Measurements from ENCODE around the gene ABLIM1.

ABLIM1 gene

DNA sequence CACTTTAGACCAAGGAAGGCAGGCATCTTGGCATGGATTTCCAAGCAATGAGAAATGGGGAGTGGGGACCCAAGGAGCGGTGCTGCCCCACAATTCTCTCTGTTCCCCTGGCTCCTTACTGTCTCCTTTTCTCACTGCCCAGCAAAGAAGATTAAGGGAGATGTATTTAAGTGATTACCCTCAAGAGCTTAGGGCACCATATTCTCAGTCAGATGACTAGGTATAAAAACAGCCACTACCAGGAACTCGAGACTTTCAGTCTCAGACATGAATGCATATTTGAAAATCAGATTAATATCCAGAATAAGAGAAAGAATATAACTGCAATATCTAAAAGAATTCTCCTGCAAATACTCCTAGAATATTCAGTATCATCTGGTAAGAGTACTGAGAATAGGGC, at the start of gene ABLIM1:
Gene ABLIM1, minus strand, starts transcription at position 101 of the 400 bp plus-strand sequence. Its CDS starts 75 bp downstream, at position 26.
- Histone ChIP-seq H3K27ac (no peak within 1 kb of the TSS), H3K27me3 (no peaks in the 10 kb centered on the region), H3K4me1 (no peaks in the 10 kb centered on the region), H3K36me3 (no peaks in the 10 kb centered on the region), H3K9me3 (no peaks in the 10 kb centered on the region), H3K4me3 (no peak within 1 kb of the TSS)
- intact Hi-C loops (cut with DNase I; ENCODE audit: low total_unique reads), result no loop called here
- no peak for DNase-seq
- TF ChIP-seq CTCF (IDR thresholded peaks at IDR 0.05), result no peak

DNA sequence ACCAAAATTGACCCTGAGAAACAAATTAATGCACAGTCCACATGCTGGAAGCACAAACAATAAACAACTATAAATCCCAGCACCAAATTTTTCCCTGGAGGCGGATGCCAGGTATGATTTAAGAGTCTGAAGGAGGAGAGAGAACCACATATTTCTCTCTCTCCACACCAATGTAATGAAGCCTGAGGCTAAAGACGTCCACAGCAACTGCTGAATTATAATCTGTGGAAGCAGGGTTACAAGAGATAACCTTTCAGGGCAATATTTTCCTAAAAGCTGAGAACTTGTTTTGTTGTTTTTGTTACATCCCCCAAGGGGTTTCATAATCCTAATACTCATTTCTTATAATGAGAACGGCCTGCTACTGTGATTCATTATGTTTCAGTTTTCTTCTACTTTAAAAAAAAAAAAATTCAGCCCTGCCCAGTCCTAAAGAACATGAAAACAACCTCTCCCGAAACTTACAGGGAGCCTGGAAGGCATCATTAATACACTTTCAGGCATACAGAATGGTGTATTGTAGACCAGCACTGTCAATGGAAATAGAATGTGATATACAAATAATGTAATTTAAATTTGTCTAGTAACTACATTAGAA, 48.5 kb upstream of the ABLIM1 start:
- H3K27me3 ChIP-seq, result no peaks in the 10 kb centered on the region
- DNase-seq, result no peak
- H3K4me1 ChIP-seq, result no peaks in the 10 kb centered on the region
- no peaks in the 10 kb centered on the region for H3K36me3 ChIP-seq
- no peak overlapping the region for H3K4me3 ChIP-seq
- H3K9me3 ChIP-seq, result no peaks in the 10 kb centered on the region
- no peak overlapping the region for H3K27ac ChIP-seq
- TF ChIP-seq CTCF (IDR thresholded peaks at IDR 0.05), result no peak
- intact Hi-C loops (cut with DNase I; ENCODE audit: low total_unique reads), result no loop called here

DNA sequence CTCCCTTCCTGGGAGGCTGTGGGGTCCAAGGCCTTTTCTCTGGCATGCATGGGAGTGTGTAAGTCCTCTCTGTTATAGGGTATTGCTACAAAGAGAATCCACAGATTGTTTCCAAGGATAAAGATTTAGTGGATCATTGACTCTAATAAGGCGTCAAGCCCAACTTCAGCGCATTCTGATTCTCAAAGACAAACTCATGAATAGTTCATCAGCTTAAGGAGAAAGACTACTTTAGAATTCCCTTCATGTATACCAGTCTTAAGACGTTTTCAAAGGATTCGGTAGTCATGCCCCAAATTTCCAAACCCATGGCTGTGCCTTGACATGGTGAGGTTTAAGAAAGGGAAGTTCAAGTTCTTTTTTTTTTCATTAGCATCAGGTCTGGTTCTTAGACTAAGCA, 46.6 kb upstream of the ABLIM1 start:
- Histone ChIP-seq H3K36me3 (no peaks in the 10 kb centered on the region), H3K27me3 (no peaks in the 10 kb centered on the region), H3K4me1 (no peaks in the 10 kb centered on the region), H3K4me3 (no peak overlapping the region), H3K9me3 (no peaks in the 10 kb centered on the region), H3K27ac (no peak overlapping the region)
- intact Hi-C loops (cut with DNase I; ENCODE audit: low total_unique reads), result loop anchor here (5.0 kb wide), 1 partner anchor 978 kb away; no protein-coding TSS in a partner anchor
- TF ChIP-seq CTCF (IDR thresholded peaks at IDR 0.05), result no peak
- no peak for DNase-seq

DNA sequence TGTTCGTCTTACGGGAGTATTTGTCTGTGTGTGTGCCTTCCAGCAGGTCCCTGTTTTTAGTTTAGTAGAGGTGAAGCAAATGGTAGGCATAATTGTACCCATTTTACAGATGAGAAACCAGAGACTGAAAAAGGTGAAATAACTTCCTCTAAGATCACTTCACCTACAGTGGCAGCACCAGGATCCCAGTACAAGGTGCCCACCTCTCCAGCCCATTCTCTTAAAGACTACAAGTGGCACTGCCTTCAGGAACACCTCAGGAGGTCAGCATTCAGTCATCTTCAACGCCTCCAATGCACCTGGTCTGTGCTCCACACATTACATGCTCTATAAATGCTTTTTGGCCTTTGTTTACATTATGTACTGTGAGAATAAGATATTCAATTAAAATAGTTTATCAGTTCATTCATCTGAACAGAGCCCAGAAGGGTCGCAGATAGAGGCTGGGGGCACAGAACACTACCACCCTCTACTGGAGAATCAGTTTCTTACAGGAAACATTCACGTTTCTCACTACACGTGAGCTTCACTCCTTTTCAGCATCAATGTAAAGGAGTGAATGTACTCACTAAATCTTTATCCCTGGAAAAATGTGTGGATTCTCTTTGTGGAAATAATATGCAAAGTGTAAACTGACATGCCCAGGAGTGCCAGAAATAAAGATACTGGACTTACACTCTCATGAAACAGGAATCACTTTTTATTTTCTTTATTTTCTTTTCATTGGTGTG, 45.5 kb upstream of the ABLIM1 start:
- Histone ChIP-seq H3K9me3 (no peaks in the 10 kb centered on the region), H3K36me3 (no peaks in the 10 kb centered on the region), H3K27ac (no peak overlapping the region), H3K27me3 (no peaks in the 10 kb centered on the region), H3K4me1 (no peaks in the 10 kb centered on the region), H3K4me3 (no peak overlapping the region)
- peak; percentile 52 to 60 for TF ChIP-seq CTCF (IDR thresholded peaks at IDR 0.05)
- intact Hi-C loops (cut with DNase I; ENCODE audit: low total_unique reads), result loop anchor here (5.0 kb wide), 1 partner anchor 979 kb away; no protein-coding TSS in a partner anchor
- DNase-seq, result no peak

GRCh38 chr10:114698271-114699061, 40.4 kb upstream of the ABLIM1 start:
- Histone ChIP-seq H3K4me3 (no peak overlapping the region), H3K27me3 (no peaks in the 10 kb centered on the region), H3K4me1 (peaks cover 0 to 9% (median 4%) of the 10 kb centered on the region in 4 donors), H3K36me3 (no peaks in the 10 kb centered on the region), H3K9me3 (no peaks in the 10 kb centered on the region), H3K27ac (no peak overlapping the region)
- TF ChIP-seq CTCF (IDR thresholded peaks at IDR 0.05), result no peak
- intact Hi-C loops (cut with DNase I; ENCODE audit: low total_unique reads), result loop anchor here (5.0 kb wide), 1 partner anchor 146 kb away; no protein-coding TSS in a partner anchor
- no peak for DNase-seq

All from tibial artery (tissue), 4 donors.